ENCODE results near the gene SLC35B4.

The SLC35B4 gene

DNA sequence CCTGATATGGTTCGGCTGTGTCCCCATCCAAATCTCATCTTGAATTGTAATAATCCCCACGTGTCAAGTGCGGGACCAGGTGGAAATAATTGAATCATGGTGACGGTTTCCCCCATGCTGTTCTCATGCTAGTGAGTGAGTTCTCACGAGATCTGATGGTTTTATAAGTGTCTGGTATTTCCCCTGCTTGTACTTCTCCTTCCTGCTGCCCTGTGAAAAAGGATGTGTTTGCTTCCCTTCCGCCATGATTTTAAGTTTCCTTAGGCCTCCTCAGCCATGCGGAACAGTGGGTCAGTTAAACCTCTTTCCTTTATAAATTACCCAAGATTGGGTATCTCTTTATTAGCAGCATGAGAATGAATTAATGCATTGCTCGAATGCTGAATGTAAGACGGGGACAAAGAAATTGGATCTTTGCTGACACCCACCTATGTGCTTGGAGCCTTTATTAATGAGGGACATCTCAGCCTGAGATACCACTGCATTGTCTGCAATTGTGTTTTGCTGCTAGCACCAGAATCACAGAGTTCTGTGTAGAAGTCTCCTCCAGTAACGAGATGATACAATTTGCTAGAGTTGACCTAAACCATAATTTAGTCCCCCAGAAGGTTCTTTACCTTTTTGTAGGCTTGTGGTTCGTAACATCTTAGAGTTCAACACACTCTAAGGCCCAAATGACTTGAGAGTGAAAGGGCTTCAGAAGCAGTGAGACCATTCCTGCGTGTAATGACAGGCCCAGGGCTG, 28.6 kb downstream of the SLC35B4 start:
- Histone ChIP-seq H3K9me3 (no peaks in the 10 kb centered on the region), H3K4me3 (ENCODE audit: low read depth, low read length) (no peak overlapping the region), H3K27me3 (no peaks in the 10 kb centered on the region), H3K4me1 (peaks cover 4% of the 10 kb centered on the region; the same call in 1 of the 2 replicates), H3K36me3 (no peaks in the 10 kb centered on the region)
- TF ChIP-seq, protein P1, sequence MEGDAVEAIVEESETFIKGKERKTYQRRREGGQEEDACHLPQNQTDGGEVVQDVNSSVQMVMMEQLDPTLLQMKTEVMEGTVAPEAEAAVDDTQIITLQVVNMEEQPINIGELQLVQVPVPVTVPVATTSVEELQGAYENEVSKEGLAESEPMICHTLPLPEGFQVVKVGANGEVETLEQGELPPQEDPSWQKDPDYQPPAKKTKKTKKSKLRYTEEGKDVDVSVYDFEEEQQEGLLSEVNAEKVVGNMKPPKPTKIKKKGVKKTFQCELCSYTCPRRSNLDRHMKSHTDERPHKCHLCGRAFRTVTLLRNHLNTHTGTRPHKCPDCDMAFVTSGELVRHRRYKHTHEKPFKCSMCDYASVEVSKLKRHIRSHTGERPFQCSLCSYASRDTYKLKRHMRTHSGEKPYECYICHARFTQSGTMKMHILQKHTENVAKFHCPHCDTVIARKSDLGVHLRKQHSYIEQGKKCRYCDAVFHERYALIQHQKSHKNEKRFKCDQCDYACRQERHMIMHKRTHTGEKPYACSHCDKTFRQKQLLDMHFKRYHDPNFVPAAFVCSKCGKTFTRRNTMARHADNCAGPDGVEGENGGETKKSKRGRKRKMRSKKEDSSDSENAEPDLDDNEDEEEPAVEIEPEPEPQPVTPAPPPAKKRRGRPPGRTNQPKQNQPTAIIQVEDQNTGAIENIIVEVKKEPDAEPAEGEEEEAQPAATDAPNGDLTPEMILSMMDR (IDR thresholded peaks at IDR 0.05; ENCODE audit: low read depth, low read length) = no peak
- DNase-seq = no peak

DNA sequence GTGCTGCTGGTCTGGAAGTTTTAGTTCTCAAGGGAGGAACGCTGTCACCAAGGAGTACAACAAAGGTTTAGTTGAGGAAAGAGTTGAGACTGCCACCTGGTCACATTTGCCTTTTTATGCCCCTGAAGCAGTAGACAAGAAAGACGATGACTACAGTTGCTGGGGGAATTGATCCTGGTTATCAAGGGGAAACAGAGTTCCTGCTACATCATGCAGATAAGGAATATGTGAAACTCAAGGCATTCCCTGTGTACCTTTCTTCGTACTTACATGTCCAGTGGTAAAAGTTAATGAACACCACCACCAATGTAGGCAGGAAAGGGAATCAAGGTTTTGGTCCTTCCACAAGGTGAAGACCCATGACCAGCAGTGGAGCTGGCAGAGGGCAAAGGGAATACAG, 31.8 kb downstream of the SLC35B4 start:
- Histone ChIP-seq H3K4me3 (ENCODE audit: low read depth, low read length) (no peak overlapping the region), H3K9me3 (no peaks in the 10 kb centered on the region; the same call in 1 of the 2 replicates), H3K4me1 (peaks cover 4% of the 10 kb centered on the region; the same call in 1 of the 2 replicates), H3K36me3 (no peaks in the 10 kb centered on the region), H3K27me3 (no peaks in the 10 kb centered on the region)
- DNase-seq = no peak
- TF ChIP-seq, protein P1 (IDR thresholded peaks at IDR 0.05; ENCODE audit: low read depth, low read length) = no peak

DNA sequence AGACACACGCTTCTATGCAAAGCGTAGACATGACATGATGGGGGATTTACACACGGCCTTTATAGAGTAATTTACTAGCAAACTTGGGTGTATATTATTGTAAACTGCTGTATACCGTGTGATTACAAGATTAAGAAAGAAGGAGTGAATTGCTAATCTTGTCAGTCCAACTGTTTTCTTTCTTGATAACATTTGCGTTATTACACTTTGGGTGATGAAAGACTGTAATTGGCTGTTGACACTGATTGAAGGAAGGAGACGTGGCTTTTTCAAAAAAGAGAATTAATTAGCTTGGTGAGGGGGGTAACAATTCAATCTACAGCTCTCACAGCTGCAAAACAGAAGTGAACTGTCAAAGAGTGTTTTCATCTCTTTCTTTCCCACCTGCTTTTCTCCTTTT, 32.7 kb downstream of the SLC35B4 start:
- no peaks in the 10 kb centered on the region for H3K27me3 ChIP-seq
- no peaks in the 10 kb centered on the region; the same call in 1 of the 2 replicates for H3K9me3 ChIP-seq
- peaks cover 4% of the 10 kb centered on the region; the same call in 1 of the 2 replicates for H3K4me1 ChIP-seq
- no peak for DNase-seq
- TF ChIP-seq, protein P1 (IDR thresholded peaks at IDR 0.05; ENCODE audit: low read depth, low read length) = no peak
- no peak overlapping the region for H3K4me3 ChIP-seq (ENCODE audit: low read depth, low read length)
- H3K36me3 ChIP-seq = no peaks in the 10 kb centered on the region

- Histone ChIP-seq H3K36me3 (no peaks in the 10 kb centered on the region), H3K4me1 (no peaks in the 10 kb centered on the region), H3K27me3 (no peaks in the 10 kb centered on the region), H3K9me3 (no peaks in the 10 kb centered on the region; the same call in 1 of the 2 replicates), H3K4me3 (ENCODE audit: low read depth, low read length) (no peak overlapping the region)
- TF ChIP-seq, protein P1 (IDR thresholded peaks at IDR 0.05; ENCODE audit: low read depth, low read length) = no peak
- no peak for DNase-seq
Observed at GRCh38 chr7:134280508-134280907, 36.2 kb downstream of the SLC35B4 start.

DNA sequence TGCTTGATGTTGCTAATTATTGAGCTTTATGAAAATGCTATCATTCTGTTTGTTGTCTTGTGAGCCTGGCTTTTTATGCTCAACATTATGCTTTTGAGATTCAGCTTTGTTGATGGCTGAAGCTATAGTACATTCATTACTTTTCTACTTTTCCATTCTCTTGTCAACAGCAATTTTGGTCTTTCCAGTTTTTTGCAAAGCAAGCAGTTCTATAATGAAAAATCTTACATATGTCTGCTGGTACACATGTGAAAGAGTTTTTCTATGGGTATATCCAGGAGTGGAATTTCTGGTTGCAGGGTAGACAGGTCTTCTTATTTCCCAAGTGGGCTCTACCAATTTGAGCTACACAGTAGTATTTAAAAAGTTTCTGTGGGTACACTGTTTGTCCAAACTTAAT, 36.8 kb downstream of the SLC35B4 start:
- Histone ChIP-seq H3K4me3 (ENCODE audit: low read depth, low read length) (no peak overlapping the region), H3K27me3 (no peaks in the 10 kb centered on the region), H3K36me3 (no peaks in the 10 kb centered on the region), H3K9me3 (no peaks in the 10 kb centered on the region; the same call in 1 of the 2 replicates), H3K4me1 (no peaks in the 10 kb centered on the region)
- TF ChIP-seq, protein P1 (IDR thresholded peaks at IDR 0.05; ENCODE audit: low read depth, low read length) = no peak
- no peak for DNase-seq

- TF ChIP-seq, protein P1 (IDR thresholded peaks at IDR 0.05; ENCODE audit: low read depth, low read length) = no peak
- H3K4me1 ChIP-seq = no peaks in the 10 kb centered on the region
- no peaks in the 10 kb centered on the region; the same call in 1 of the 2 replicates for H3K9me3 ChIP-seq
- no peak overlapping the region for H3K4me3 ChIP-seq (ENCODE audit: low read depth, low read length)
- no peaks in the 10 kb centered on the region for H3K36me3 ChIP-seq
- no peaks in the 10 kb centered on the region for H3K27me3 ChIP-seq
- DNase-seq = no peak
Observed at GRCh38 chr7:134279336-134279735, 37.4 kb downstream of the SLC35B4 start.

Measured in BE2C (cell line).